DMS153 treated with DMSO at 0.1 percent for 48 hours (cell line): ENCODE measurements around the gene NEDD4L.

ENCODE experiments used
- DNase-seq: peaks from one replicate; lab custom pipeline; 2025; ENCODE audit not compliant: unreplicated experiment; lab: John Stamatoyannopoulos, UW

Gene NEDD4L

DNA sequence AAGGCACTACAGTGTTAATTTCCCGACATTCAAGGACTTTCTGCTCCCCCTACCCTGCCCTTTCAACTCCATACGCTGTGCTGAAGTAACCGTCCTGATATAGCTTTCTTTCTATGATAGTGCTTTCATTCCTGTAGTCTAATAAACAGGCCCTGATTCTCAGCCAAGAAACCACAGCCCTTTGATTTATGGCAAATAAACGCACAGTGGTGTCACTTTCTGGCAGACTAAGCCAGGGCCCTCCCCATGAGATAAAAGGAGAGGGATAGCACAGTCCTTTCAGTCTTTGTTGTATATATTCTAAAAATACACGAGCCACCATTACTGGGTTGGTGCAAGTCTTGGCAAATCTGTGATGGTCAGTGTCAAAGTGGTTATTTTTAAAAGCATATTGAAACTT lies 293.7 kb downstream of the NEDD4L start:
- no peak for DNase-seq

DNA sequence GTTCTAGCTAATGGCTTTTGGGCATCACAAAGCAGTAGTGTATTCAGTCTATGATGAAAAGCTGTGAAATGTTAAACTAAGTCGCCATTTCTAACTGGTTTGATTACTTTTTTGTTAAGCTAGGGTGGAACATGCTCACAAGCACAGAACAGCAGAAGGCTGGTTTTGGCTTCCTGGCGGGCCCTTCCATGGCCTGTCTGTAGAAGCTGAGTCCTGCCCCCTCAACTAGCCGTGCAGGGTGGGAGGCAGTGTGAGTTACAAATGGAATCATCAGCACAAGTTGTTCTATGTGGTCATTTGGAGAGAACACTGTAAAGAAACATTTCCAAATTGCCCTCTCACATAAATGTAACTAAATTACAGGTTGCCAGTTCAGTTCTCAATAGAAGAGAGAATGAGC lies 294.1 kb downstream of the NEDD4L start:
- no peak for DNase-seq

DNA sequence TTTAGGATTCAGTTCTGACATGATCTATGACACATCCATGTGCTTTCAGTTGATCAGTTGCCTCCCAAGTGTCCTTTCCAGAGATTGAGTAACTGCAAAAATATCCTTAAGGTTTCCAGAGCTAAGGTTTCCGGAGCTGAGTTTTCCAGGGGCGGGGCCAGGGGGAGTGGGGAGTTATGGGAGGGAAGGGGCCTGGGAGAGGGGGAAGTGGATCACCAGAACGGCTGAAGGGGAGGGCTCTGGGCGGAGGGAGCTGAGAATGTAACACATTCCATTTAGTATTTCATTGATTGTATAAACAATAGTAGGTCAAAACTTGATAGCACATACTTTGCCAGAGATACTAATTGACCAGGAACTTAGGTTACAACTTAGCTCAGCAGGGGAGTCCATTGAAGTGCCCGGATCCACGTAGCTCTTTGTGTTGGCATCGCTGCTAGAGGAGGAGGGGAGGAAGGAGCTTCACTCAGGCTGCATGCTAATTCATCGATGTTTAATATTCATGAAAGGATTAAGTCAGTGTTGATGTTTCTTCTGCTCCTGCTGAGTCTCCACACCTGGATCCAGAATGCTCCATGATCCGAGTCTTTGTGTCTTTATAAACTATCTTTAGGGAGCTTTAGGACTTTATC lies 295.1 kb downstream of the NEDD4L start:
- DNase-seq, result no peak

DNA sequence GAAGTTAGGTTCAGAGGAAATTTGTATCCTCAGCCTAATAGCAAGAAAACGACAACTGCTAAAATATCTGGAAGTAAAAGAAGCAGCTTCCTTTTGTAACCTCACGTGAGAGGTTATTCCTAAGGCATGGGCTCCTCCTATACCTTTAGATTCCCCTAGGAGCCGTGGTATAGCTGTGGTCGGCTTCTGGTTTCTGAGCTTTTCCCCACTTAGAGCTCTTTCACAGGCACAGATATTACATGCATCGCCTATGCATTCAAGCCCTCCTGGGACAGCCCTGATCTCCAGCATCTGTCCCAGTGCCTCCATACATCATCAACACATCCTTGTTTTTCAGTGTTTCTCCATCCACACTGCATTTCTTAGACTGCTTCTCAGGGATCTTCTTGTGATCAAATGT lies 295.9 kb downstream of the NEDD4L start:
- no peak for DNase-seq

DNA sequence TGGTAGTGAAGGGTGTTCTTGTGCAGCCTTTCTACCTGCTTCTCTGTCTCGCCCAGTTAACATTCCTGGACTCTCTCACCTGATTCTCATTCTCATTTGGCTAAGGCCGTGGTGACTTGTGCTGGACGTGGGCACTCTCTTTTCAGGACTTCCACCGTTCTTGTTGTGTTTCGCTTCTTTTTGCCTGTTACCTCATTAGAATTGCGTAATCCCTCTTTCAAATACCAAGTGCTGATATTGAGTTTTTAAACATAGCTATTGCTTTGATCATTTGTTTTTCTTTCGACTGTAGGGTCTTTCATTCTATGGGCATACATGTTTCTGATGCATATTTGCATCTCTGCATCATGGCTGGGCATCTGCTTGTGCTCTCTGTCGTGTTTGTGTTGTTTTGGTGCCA lies 297.9 kb downstream of the NEDD4L start:
- no peak for DNase-seq

DNA sequence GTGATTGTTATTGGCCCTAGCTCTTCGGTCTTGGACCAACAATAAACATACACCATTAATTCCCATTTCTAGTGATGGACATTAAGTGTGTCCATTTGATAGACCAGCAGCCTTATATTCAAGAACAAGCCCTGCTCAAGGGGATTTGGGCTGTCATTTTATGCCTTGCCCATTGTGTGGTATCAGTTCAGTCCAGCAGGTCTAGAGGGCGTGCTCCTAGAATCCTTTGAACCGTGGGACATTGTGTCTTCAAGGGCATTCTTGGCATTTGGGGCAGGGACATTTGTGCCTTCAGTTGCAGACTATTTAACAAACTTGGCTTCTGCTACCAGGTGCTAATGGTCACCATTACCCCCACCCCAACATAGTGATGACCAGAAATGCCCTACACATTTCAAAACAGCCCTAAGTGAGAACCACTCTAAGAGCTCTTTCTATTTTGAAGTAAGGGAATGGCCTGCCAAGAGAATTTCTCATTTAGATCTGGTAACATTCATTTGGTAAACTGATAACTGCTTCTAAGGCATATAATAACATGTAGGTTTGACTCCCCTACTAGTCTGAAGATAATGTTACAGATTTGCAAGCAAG lies 300.1 kb downstream of the NEDD4L start:
- DNase-seq, result no peak

DNA sequence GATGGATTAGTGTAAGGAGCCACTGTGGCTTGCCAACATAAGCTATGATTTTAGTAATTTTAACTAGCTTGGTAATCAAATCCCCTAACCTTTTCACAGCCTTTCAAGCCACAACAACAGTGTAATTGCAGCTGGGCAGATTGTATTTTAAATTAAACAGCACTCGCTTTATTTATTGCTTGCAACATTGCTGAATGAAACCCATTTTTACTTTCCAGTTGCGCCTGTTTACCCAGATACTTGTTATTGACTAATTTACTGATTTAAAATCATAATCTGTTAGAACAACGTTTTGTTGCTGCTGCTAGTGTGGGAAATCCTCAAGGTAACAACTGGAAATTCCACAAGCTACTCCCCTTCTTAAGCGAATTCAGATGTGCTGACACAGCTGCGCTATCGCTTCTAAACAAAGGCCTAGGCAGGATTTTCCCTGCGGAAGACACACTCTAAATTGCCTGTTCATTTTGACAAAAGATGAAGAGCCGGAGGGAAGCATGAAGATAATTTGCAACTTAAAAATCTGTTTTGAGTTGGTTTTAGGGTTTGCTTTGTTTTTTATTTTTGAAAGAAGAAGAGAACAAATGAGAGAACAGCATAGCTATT lies 300.9 kb downstream of the NEDD4L start:
- DNase-seq, result no peak

DNA sequence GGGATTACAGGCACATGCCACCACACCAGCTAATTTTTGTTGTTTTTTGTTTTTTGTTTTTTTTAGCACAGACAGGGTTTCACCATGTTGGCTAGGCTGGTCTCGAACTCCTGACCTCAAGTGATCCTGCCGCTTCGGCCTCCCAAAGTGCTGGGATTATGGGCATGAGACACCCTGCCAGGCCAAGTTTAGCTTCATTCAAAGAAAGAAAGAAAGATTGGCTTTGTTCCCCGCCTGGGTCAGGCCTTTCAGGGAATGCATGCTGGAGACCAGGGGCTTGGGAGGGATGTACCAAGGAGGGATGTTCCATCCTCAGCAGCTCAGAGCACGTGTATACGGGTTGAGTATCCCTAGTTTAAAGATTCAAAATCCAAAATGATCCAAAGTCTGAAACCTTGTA lies 301.8 kb downstream of the NEDD4L start:
- DNase-seq, result no peak

DNA sequence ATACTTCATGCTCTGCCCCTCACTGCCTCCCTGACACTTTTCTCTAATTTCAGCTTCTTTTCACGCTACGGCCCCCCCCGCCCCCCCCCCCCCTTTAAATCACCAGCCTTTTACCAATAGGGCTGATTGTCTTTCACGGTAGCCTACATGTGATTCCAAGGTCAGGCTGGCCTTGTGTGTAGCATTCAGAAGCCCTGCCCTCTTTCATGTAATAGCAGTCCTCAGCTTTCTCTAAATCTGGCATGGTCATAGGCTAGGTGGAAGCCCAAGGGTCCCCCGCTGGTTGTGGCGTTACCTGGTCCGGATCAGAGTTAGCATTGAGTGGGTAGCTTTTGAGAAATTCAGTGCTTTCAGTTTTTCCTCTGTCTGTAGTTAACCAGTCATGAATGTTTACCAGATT lies 303.1 kb downstream of the NEDD4L start:
- DNase-seq, result no peak

DNA sequence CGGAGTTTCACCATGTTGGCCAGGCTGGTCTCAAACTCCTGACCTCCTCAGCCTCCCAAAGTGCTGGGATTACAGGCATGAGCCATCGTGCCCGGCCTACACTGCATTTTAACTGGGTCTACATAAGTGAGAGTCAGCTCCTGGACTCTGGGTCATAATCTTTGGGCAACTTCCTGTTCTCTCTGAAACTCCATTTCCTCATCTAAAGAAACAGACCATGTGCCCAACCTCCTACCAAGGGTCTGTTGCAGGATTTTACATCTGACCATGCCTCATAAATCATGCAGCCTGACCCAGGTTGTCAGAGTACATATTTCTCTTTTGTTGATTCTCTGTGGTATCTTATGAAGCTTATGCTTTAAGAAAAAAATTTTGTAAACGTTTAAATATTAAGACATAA lies 304.5 kb downstream of the NEDD4L start:
- no peak for DNase-seq

DNA sequence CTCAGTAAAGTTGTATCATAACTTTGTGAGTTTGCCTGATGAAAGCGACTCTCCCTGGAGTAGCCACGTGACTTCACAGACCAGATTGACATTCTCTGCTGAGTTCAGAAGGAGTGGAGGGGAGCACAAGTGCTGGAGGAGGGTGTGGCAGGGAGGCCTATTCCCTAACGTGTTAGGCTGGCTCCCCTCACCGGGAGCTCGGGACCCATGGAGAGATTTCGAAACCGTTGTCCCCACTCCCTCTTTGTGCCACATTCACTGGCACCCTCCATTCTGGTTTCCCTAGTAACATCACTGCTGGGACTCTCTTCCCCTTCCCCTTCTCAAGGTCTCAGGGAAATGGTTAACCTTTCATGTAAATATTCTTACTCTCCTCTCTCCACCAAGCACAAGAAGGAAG lies 304.9 kb downstream of the NEDD4L start:
- no peak for DNase-seq

DNA sequence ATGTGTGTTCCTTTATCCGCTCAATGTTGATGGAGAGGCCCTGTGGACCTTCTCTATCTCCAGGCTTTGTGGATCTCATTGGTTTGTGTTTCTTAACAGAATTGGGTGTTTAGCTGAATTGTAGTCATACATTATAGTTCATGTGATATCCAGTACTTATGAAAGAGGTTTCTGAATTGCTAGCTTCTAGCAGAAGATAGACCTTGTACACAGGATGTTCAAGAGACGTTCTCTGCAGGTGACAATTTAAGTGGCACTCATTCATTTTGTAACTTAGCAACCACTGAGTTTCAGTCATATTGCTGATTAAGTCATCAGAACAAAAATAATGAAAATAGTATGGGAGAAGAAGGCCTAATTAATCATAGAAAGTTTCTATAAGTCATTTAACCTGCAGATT lies 305.6 kb downstream of the NEDD4L start:
- peak; percentile 23 for DNase-seq

DNA sequence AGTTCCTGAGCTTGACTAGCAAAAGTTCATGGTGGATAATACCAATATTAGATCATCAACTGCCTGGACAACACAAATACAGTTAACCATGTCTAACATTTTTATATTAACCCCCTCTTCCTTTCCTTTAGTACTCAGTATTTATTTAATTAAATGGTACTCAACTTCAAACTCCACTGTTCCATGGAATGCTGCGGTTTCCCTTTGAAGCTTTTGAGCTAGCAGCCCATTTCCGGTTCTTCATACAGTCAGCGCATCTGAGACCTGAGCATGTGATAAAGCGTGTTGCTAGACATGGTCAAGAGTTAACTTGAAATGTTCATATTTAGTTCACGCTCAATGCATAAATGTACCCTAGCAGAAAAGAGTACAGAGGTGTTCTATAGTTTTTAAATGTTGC lies 306.5 kb downstream of the NEDD4L start:
- no peak for DNase-seq

DNA sequence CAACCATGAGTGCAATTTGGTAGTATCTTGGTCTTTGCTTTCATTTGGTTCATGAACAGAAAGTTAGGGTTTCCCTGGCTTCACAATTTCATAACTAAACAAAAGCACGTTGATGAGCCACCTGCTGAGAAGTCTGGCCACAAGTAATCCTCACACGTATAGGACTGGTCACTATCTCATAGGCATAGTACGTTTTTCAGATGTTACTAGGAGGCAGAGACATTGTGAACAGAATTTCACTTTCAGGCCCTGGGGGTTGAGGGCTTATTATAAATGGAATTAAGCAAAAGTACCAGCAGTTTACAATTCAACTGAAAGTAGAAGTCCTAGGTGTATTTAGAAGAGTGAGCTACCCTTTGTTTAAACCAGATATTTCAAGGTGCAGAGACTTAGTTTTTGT lies 307.8 kb downstream of the NEDD4L start:
- DNase-seq, result no peak

DNA sequence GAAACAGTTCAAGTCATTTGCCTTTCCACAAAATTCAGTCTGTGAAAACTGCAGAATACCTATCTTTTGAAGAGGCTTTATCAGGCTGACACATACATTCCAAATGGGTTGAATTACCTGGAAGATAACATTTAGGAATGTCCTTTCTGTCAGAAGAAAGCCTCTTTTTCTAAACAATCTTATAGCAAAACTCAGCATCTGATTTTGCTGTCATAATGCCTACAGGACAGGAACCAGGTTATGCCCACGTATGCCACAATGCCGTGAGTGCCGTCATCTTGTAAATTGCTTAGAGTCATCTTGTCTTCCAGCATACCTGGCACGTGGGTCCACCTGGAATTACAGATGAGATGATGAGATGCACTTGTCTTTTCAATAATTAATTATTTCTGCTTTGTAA lies 309.6 kb downstream of the NEDD4L start:
- DNase-seq, result no peak

DNA sequence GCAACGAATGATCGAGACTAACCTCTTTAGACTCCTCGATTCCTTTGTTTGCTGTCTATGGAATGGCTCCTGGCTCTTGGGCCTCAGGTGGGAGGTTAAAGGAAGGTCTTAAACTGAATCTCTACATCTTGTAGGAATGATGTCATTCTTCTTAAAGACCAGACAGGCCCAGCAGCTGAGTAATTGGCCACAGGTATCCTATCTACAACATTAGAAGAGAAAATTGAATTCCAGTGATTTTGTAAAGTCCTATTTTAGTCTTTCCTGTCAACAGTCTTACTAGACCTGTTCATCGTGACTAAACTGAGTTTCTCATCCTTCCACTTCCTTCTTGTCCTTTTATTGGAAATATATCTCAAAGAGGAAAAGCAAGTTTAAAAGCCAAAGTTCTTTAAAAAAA lies 310.0 kb downstream of the NEDD4L start:
- no peak for DNase-seq

DNA sequence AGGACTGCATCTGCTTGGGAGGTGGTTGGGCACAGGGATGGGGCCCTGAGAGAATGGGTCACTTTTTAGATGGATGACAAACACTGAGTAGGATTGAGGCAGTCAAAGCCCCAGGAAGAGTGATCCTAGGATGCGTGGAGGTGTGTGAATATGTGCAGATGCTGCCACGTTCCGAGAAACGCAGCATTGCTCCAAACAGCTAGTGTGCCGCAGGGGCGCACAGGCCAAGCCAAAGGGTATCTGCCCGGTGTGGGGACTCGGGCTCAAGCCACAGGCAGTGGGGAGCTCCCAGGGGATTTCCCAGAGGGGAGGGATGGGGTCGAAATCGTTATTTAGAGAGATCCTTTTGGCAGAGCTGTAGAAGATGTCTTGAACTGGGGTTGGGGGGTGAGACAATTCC lies 310.8 kb downstream of the NEDD4L start:
- DNase-seq, result no peak

DNA sequence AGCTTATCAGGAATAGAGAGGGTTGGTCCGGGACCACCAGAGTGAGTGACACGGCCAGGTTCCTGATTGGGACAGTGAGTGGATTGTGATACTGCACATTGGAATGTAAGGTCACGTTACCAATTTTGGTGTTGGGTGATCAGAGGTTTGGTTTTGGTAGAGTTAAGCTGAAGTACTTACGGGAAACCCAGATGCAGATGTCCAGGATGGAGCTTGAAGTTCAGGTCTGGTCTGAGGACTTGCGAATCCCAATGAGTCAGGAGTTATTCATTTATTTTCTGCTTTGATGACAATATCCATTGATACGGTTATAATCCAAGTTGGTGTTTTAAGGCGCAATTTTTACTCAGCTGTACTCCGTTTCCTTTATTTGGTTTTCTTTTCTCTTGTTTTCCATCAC lies 311.2 kb downstream of the NEDD4L start:
- DNase-seq, result no peak

DNA sequence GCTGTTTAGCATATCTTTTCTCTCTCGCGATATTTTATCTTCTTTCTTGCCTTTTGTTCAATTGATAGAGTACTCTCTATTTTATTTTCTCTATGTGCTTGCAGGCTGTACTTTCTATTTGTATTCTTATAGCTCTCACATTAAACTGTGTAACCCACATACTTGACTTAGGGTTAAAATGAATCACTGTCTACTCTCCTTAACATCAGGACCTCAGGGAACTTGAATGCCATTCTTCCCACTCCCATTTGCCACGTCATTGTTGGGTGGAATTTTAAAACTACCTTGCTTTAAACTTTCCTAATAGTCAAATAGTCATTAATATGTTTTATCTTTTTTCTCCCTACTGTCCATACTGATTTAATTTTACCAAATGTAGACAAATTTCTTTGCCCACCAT lies 315.2 kb downstream of the NEDD4L start:
- DNase-seq, result no peak

DNA sequence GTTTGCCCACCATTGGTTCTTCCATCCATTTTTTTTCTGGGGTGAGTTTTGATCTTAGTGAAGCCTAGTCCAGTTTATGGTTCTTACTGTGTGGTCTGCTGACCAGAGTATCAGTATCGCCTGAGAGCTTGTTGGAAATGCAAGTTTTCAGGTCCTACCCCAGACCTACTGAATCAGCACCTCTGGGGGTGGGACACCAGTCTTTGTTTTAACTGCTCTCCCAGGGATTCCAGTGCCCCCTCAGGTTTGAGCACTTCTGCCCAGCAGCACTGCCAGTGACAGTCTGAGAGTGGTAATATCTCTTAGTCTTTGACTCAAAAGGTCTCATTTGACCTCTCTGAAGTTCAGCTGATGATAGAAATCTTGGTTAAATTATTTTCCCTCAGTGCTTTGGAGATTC lies 315.6 kb downstream of the NEDD4L start:
- DNase-seq, result no peak

DNA sequence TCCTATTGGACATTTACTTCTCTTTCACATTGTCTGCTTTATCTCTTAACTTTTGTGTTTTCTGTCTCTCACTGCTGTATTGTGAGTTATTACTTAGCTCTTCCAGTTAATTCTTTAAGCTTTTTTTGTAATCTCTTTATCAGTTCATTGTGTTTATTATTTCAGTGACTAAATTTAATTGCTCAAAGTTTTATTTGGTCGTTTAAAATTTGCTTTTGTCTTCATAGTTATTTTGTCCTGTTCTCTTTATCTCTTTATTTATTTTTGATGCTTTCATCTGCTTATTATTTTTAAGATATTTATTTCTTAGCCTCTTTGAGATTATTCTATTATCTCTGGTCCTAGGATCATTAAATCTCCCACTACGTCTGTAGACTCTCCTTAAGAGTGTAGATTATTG lies 316.3 kb downstream of the NEDD4L start:
- no peak for DNase-seq

DNA sequence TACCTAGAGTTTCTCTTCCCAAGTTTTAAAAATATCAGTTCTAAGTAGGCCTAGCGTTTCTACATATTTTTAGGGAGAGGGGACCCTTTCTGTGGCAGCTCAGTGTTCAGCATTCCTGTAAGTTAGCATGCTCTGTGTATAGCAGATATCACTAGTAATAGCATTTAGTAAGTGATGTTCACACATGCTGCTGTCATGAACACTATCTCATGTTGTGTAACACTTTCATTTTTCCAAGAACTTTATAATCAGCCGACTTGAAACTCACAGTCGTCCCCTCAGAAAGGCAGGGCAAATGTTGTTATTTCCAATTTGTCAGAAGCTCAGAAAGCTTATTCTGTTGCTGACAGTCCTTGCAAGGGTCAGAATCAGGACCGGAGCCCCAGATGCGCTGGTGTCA lies 317.2 kb downstream of the NEDD4L start:
- no peak for DNase-seq

DNA sequence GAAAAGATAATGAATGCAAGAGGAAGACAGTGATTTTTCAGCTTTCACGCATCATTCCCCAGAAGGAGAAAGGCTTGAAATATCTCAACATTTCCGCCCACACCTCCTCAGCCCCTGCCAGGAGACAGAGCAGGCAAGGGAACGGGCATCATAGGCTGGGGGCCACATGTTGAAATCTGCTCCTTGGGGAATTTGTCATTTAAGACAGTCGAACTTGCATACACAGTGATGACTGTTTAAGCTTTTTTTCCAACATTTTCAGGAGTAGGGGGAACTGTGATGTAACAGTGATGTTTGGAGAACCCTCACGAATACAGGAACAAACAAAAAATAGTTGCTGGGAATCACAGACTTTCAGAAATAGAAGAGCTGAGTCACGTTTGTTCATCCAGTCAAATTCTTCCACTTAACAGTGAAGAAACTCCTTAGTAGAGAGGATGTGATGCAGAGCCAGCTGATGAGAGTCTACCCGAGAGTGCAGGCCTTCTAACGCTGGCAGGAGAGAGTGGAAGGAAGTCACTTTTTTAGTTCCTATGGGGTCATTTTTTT lies 318.1 kb downstream of the NEDD4L start:
- DNase-seq, result no peak
